NCI-H1436 (cell line): Measurements from ENCODE around the gene PAGR1.
"Not testable (repeated sequence)": the region's sequence is repeated elsewhere in the genome, so short reads cannot be mapped to it uniquely, and the experiment has no call there.

ENCODE experiments used
- DNase-seq: peaks from one replicate; lab custom pipeline; 2025; lab: John Stamatoyannopoulos, UW

PAGR1 gene

GRCh38 chr16:29812754-29813643 lies 3.0 kb upstream of the PAGR1 start:
- DNase-seq: no peak

GRCh38 chr16:29813644-29814562 lies 2.0 kb upstream of the PAGR1 start:
- DNase-seq: peak; percentile 12

DNA sequence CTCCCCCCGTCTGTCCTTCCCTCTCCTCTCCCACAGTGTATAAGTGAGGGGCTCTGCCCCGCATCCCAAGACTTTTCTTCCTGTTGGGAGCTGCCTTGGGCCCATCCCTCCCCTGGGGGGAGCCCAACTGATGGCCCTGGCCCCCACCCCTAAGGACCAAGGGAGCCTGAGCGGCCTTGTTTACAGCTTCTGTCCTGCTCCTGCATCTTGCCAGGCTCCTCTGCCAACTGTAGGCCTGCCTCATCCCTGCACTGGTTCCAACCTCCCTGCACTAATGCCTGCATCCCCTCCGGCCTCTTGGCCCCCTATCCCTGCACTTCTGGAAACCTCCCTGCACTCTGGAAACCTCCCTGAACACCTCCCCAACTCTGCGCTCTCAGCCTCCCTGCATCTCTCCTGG lies 1.4 kb upstream of the PAGR1 start:
- no peak for DNase-seq

DNA sequence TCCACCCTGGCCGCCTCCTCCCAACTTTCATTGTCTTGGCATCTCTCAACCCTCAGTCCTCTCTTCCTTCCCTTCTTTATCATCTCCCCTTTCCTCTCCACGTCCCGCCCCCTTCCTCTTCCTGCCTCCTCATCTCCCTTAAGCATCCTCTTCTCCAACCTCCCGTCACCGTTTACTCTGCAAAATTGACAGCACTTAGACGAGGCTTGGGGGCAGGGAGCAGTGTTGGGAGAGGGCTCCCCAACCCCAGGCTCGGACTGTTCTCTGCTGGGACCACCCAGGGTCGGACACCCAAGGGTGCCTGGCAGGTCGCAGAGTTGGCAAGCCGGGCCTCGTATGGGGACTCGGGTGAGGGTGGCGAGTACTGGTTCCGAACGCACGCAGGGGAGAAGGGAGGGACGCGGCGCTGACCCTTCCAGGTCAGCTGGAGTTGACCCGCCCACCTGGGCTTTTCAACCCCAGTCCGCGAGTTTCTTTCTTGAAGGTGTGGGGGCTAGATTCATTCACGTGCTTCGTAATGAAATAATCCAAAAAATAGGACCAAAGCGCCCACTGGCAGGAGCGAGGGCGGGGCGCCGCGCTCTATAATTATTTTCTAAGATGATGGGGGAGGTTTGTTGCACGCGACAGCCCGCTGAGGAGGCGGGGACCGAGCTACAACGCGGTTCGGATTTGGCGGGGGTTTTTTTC lies 775 bp upstream of the PAGR1 start:
- peak; percentile 56 for DNase-seq

DNA sequence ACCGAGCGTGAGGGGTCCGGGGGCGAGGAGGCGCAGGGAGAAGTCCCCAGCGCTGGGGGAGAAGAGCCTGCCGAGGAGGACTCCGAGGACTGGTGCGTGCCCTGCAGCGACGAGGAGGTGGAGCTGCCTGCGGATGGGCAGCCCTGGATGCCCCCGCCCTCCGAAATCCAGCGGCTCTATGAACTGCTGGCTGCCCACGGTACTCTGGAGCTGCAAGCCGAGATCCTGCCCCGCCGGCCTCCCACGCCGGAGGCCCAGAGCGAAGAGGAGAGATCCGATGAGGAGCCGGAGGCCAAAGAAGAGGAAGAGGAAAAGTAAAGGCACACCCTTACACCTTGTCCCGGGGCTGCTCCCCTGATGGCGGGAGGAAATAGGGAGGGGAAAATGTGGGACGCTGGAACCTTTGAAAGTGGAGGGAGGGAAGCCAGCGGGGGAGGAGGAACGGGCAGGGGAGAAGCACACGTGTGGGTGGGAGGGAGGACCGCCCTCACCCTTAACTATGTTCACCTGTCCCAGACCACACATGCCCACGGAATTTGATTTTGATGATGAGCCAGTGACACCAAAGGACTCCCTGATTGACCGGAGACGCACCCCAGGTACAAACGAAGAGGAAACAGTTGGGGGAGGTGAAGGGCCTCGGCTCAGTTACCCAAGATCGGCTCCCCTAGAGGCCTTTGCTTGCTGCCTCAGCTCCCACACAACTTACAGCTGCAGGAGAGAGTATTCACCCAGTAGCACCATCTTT lies 916 bp downstream of the PAGR1 start:
- peak; percentile 30 for DNase-seq

GRCh38 chr16:29818082-29818481 lies 2.1 kb downstream of the PAGR1 start:
- no peak for DNase-seq

- no peak for DNase-seq
Observed at GRCh38 chr16:29819506-29819905, 3.6 kb downstream of the PAGR1 start.

DNA sequence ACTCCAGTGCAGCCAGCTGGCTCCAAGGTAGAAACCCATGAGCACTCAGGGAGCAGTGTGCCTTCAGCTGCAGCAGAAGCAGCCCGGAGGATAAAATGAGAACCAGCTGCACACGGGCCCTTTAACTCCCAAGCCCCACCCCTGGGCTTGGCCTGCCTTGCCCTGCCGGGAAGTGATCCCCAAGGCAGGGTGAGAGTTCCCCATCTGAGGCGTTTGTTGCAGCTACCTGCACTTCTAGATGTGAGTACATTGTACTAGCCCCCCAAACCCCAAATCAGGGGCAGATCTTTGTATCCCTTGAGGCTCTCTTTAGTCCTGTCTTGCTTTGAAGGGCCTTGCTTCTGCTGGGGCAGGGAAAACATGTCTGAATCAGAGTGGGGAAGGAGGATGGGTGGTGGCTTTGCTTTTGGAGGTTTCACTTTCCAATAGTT lies 4.3 kb downstream of the PAGR1 start, which contains the start of gene MVP:
MVP (plus strand) TSS at position 192 of the 431 bp plus-strand sequence. CDS start 10,088 bp downstream, outside the sequence.
- DNase-seq: peak; percentile 28

GRCh38 chr16:29820730-29821642 lies 5.0 kb downstream of the PAGR1 start:
- DNase-seq: no peak

- no peak for DNase-seq
Observed at GRCh38 chr16:29821643-29822115, 5.7 kb downstream of the PAGR1 start.

DNA sequence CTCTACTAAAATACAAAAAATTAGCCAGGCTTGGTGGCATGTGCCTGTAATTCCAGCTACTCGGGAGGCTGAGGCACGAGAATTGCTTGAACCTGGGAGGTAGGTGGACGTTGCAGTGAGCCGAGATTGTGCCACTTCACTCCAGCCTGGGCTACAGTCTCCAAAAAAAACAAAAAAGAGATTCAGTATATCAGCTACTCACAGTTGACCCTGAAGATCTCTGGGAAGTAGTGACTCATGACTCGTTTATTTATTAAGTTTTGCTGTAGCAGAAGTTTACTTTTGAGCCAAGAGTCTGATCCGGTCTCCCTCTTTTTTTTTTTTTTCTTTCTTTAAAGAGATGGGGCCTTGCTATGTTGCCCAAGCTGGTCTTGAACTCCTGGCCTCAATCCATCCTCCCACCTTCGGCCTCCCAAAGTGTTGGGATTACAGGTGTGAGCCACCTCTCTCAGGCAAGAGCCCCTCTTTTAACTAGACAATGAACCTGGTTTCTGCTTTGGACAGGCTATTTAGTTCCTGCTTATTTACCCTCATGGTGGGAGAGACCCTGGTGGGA lies 8.7 kb downstream of the PAGR1 start:
- DNase-seq: no peak

- no peak for DNase-seq
Observed at GRCh38 chr16:29825145-29826044, 9.4 kb downstream of the PAGR1 start.

DNA sequence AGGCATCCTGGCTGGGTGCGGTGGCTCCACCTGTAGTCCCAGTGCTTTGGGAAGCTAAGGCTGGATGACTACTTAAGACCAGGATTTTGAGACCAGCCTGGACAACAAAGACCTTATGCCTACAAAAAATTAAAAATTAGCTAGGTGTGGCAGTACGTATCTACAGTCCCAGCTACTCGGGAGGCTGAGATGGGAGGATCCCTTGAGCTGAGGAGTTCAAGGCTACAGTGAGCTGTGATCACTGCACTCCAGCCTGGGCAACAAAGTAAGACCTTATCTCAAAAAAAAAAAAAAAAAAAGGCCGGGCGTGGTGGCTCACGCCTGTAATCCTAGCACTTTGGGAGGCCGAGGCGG lies 10.4 kb downstream of the PAGR1 start:
- DNase-seq: no peak

- no peak for DNase-seq
Observed at GRCh38 chr16:29830774-29831173, 14.8 kb downstream of the PAGR1 start.

GRCh38 chr16:29831490-29831889 lies 15.5 kb downstream of the PAGR1 start:
- DNase-seq: no peak

- DNase-seq: not testable (repeated sequence)
Observed at GRCh38 chr16:29833219-29833618, 17.3 kb downstream of the PAGR1 start.

- DNase-seq: no peak
Observed at GRCh38 chr16:29834079-29834478, 18.1 kb downstream of the PAGR1 start.

- DNase-seq: no peak
Observed at GRCh38 chr16:29835926-29836325, 20.0 kb downstream of the PAGR1 start.

GRCh38 chr16:29836623-29837022 lies 20.7 kb downstream of the PAGR1 start:
- DNase-seq: no peak
